Stimulated activated CD4-positive, alpha-beta T cell treated with anti-CD3 and anti-CD28 coated beads, Interleukin-15, amount 100 ng/mL, for 48 hours (primary cell): Measurements from ENCODE around the gene LIX1L.
A peak's percentile ranks its signal among the peaks of the same experiment; 100 is the strongest.

ENCODE experiments used
- DNase-seq, 2 donors: peaks; one replicate each; pipeline ENCODE4 v3.0.0-alpha.2; 2020; ENCODE audit warnings: low read depth in 2 of 2

Gene LIX1L

GRCh38 chr1:145893306-145894055 lies 64.3 kb downstream of the LIX1L start:
- no peak for DNase-seq

- DNase-seq, result no peak
These were observed 65.2 kb downstream of the LIX1L start for GRCh38 chr1:145892486-145893087.

DNA sequence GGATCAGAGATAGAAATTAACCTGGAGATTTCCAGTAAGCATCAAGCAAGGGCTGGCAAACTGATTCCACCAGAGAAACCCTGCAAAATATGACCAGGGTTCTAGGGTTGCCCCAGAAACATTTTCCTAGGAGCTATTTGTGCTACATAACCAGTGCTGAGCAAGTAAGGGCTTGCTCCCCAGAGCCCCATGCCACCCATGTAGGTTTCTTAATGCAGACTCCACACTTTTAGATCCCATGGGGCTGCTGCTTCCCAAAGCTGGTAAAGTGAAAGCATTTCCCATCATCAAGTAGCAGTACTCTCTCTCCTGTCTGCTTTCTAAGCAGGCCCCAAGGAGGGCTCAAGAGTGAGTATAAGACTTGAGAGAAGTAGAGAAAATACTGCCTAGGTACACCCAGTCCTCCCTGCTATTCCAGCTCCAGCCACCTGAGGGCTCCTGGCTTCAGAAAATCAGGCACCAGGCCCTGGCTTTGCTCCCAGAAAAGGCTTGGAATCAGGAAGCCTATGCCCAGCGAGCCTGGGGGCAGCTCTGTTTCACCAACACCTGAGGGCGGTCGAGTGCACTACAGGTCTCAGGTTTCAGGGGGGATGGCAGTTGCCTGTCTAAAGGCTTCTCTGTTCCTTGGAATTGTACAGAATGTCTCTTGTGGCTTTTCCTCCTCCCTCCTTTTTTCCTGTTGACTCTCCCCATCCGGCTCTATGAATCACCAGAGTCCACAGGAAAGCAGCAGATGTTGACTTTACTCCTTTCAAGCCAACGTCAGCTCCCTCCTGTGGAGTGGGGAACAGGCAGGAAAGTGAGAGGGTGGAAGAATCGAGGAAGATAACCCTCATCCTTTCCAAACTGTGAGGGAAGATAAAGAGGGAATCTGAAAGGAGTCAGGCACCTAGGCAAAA lies 66.0 kb downstream of the LIX1L start:
- peak; percentile 10 to 46 for DNase-seq

GRCh38 chr1:145891143-145891542 lies 66.7 kb downstream of the LIX1L start:
- DNase-seq, result no peak

DNA sequence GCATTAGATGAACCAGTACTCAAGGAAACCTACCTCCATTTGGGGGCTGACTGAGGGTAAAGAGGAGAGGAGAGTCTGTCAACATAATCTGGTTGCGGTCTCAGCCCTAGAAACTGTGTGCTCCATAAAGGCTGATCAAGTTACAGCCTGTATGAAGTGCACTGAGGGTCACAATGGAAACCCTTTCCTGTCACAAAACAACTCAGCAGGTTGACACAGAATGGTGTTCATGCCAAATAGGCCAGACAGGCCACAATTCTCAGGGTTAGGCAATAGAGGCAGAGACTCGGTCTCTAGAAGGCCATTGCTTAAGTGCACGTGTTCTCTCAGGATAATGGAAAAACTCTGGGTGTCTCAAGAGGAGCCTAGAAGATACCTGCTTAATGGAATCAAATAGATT lies 68.1 kb downstream of the LIX1L start:
- no peak for DNase-seq

- no peak for DNase-seq
These were observed 70.2 kb downstream of the LIX1L start for GRCh38 chr1:145887631-145888030.

DNA sequence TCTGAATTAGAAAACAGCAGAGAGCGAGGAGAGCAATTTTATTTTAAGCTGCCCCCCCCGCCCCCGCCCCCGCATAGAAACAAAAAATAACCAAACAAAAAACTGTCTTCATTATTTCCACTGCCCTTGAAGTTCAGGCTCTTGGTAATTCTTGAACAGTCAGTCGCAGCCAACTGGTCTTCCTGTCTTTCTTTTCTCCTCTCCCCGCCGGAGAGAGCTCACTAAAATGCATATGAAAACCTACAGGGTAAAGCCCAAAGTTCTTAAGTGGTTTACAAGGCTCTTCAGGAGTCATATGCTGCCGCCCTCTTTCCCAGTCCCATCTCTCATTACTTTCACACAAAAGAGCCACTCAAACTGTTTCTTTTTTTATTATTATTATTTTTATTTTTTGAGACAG lies 71.0 kb downstream of the LIX1L start:
- no peak for DNase-seq

GRCh38 chr1:145886390-145886789 lies 71.4 kb downstream of the LIX1L start:
- DNase-seq, result no peak

DNA sequence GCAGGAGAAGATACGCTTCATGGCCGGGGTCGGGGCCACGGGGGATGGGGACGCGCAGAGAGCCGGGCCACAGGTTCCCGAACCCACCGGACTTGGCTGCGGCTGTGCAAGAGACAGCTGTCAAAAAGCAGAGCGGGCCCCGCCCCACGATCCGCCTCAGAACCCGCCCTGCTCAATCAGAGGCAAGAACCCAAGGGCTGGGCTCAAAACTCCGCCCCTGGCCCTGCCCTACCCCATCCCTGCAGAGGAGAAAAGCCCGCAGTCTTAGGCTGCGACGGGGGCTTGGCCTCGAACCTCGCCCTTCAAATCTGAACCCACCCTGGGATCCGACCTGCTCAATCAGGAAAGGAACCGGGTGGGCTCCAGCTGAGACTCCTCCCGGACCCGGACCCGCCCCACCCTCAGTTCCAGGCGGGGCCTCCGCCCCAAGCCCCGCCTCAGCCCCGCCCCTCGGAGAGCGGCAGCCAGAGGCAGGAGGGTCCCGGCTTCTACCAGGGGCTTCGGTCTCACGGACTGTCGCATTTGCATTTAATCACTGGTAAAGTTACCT lies 72.0 kb downstream of the LIX1L start, which contains the start of gene ANKRD35:
ANKRD35 (minus strand) TSS at position 129 of the 550 bp plus-strand sequence; CDS start at position 21, 108 bp downstream.
- DNase-seq, result peak; percentile 71 to 87

GRCh38 chr1:145884675-145885074 lies 73.1 kb downstream of the LIX1L start:
- DNase-seq, result no peak
